GM08714 (cell line): ENCODE results near the gene MELTF.

Experiments
- H3K4me3 ChIP-seq: fragments of 200-500 bp; sonication (Bioruptor generic); 2 replicates; pipeline ENCODE4 v1.5.1; 2014; ENCODE audit warnings: mild to moderate bottlenecking, low read length, inconsistent platforms
- ZNF274 ChIP-seq: IDR thresholded peaks from 2 replicates; pipeline ENCODE4 v1.6.1; 2012; ENCODE audit warnings: mild to moderate bottlenecking, low read depth, low read length

MELTF gene

GRCh38 chr3:196987022-196987421 is 42.6 kb downstream of the MELTF start:
- TF ChIP-seq ZNF274, result no peak
- H3K4me3 ChIP-seq, result no peak overlapping the region

GRCh38 chr3:196985954-196986885 is 43.4 kb downstream of the MELTF start:
- no peak for TF ChIP-seq ZNF274
- H3K4me3 ChIP-seq, result no peak overlapping the region

- no peak overlapping the region for H3K4me3 ChIP-seq
- no peak for TF ChIP-seq ZNF274
Measured at GRCh38 chr3:196985298-196985697, 44.3 kb downstream of the MELTF start.

GRCh38 chr3:196983186-196983585 is 46.4 kb downstream of the MELTF start:
- no peak overlapping the region for H3K4me3 ChIP-seq
- TF ChIP-seq ZNF274, result no peak

- no peak for TF ChIP-seq ZNF274
- H3K4me3 ChIP-seq, result no peak overlapping the region
Measured at GRCh38 chr3:196981657-196982056, 48.0 kb downstream of the MELTF start.

- H3K4me3 ChIP-seq, result no peak overlapping the region
- TF ChIP-seq ZNF274, result no peak
Measured at GRCh38 chr3:196979545-196979944, 50.1 kb downstream of the MELTF start.

- no peak for TF ChIP-seq ZNF274
- no peak overlapping the region for H3K4me3 ChIP-seq
Measured at GRCh38 chr3:196976941-196977340, 52.7 kb downstream of the MELTF start.

GRCh38 chr3:196975349-196975748 is 54.3 kb downstream of the MELTF start:
- no peak overlapping the region for H3K4me3 ChIP-seq
- no peak for TF ChIP-seq ZNF274

- no peak for TF ChIP-seq ZNF274
- H3K4me3 ChIP-seq, result no peak overlapping the region
Measured at GRCh38 chr3:196974661-196975060, 55.0 kb downstream of the MELTF start.

- H3K4me3 ChIP-seq, result no peak overlapping the region
- no peak for TF ChIP-seq ZNF274
Measured at GRCh38 chr3:196971094-196971698, 58.4 kb downstream of the MELTF start.

GRCh38 chr3:196970547-196971093 is 59.0 kb downstream of the MELTF start:
- no peak for TF ChIP-seq ZNF274
- H3K4me3 ChIP-seq, result no peak overlapping the region

- no peak for TF ChIP-seq ZNF274
- H3K4me3 ChIP-seq, result peak overlapping the region; percentile 82
Measured at GRCh38 chr3:196969660-196970546, 59.7 kb downstream of the MELTF start.

- no peak for TF ChIP-seq ZNF274
- peak overlapping the region; percentile 82 for H3K4me3 ChIP-seq
Measured at GRCh38 chr3:196969134-196969659, 60.4 kb downstream of the MELTF start.
